HepG2 (cell line): ENCODE measurements around the gene NOSIP. TPM values are rescaled to one million over a fixed set of nuclear protein-coding genes. Genes with fewer than 3 reads are reported as not detected.
A peak's percentile ranks its signal among the peaks of the same experiment; 100 is the strongest.

Experiments
- BHLHE40 ChIP-seq: IDR thresholded peaks from 2 replicates; pipeline ENCODE4 v1.6.1; 2011; ENCODE audit warnings: low read length, improper control_type of control experiment
- CEBPG ChIP-seq: IDR thresholded peaks from 2 replicates; pipeline ENCODE4 v1.6.1; 2016
- E2F1 ChIP-seq: sonication (generic); formaldehyde crosslinking; IDR thresholded peaks from 2 replicates; pipeline ENCODE4 v1.5.0; 2020; ENCODE audit warnings: missing genetic modification reagents
- ELK4 ChIP-seq: sonication (generic); formaldehyde crosslinking; IDR thresholded peaks from 2 replicates; pipeline ENCODE4 v1.9.0; 2021; ENCODE audit warnings: missing genetic modification reagents, borderline replicate concordance
- KAT7 ChIP-seq: IDR thresholded peaks from 2 replicates; pipeline ENCODE4 v1.6.1; 2018; ENCODE audit warnings: borderline replicate concordance, missing compliant biosample characterization
- KMT2B ChIP-seq: IDR thresholded peaks from 2 replicates; pipeline ENCODE4 v1.6.1; 2016; ENCODE audit warnings: missing genetic modification reagents, missing compliant biosample characterization
- SP1 ChIP-seq, 2 experiments: fragments of 450-650 bp in 1 of 2; sonication (generic) in 1 of 2; formaldehyde crosslinking in 1 of 2; IDR thresholded peaks; 2 replicates each; pipeline versions ENCODE4 v1.4.0 to v1.6.1; 2016 to 2020; ENCODE audit warnings: missing genetic modification reagents in 1 of 2
- TARDBP ChIP-seq: sonication (generic); formaldehyde crosslinking; IDR thresholded peaks from 2 replicates; pipeline ENCODE4 v1.8.0; 2022; ENCODE audit warnings: mild to moderate bottlenecking, missing genetic modification reagents
- ZBTB8A ChIP-seq: sonication (generic); formaldehyde crosslinking; IDR thresholded peaks from 2 replicates; pipeline ENCODE4 v1.4.0; 2020; ENCODE audit warnings: mild to moderate bottlenecking, low read depth, missing genetic modification reagents, borderline replicate concordance
- ZNF136 ChIP-seq: sonication (generic); formaldehyde crosslinking; IDR thresholded peaks from 2 replicates; pipeline ENCODE4 v1.8.1; 2022; ENCODE audit warnings: low read depth, mild to moderate bottlenecking, moderate library complexity, missing genetic modification reagents
- ZNF569 ChIP-seq: sonication (generic); formaldehyde crosslinking; IDR thresholded peaks from 2 replicates; pipeline ENCODE4 v1.5.0; 2020; ENCODE audit warnings: mild to moderate bottlenecking, missing genetic modification reagents, moderate library complexity, borderline replicate concordance
- polyA plus RNA-seq, 8 experiments: library from polyadenylated mRNA; depleted of rRNA in 3 of 8; stranded (reverse) in 7 of 8; unstranded in 1 of 8; fragments of >200 nt; fragmentation: Illumina TruSeq in 4 of 8; extraction: Trizol in 4 of 8; gene quantifications; 2 replicates each; pipeline versions ENCODE4 v1.2.1 to v1.2.3, GENCODE V29; 2011 to 2016; ENCODE audit warnings: low read depth in 4 of 8, missing spikeins in 1 of 8, mixed read lengths in 1 of 8; ENCODE audit not compliant: insufficient read depth in 1 of 8
- total RNA-seq, 5 experiments: library from RNA; depleted of rRNA; stranded (reverse); fragments of >200 nt; fragmentation: Illumina TruSeq; extraction: Trizol; gene quantifications; 2 replicates each; pipeline ENCODE4 v1.2.3, GENCODE V29; 2016; ENCODE audit warnings: low read depth in 1 of 5
- TF ChIP-seq, protein P1 (sequence below): sonication (generic); formaldehyde crosslinking; IDR thresholded peaks from 2 replicates; pipeline ENCODE4 v1.5.1; 2020; ENCODE audit warnings: mild to moderate bottlenecking, missing genetic modification reagents, moderate library complexity
- TF ChIP-seq, protein P2 (sequence below): sonication (generic); formaldehyde crosslinking; IDR thresholded peaks from 2 replicates; pipeline ENCODE4 v1.4.0; 2020; ENCODE audit warnings: mild to moderate bottlenecking, low read depth, missing genetic modification reagents
- TF ChIP-seq, protein P3 (sequence below): sonication (generic); formaldehyde crosslinking; IDR thresholded peaks from 2 replicates; pipeline ENCODE4 v1.8.1; 2023; ENCODE audit warnings: mild to moderate bottlenecking, missing genetic modification reagents
- TF ChIP-seq, protein P4 (sequence below): sonication (generic); formaldehyde crosslinking; IDR thresholded peaks from 2 replicates; pipeline ENCODE4 v1.5.1; 2020; ENCODE audit warnings: missing genetic modification reagents, mild to moderate bottlenecking, borderline replicate concordance

NOSIP gene
- total and polyA plus RNA-seq, 2 of the 13 experiments (the other 11 are each of a cell fraction or from before 2014, with no cell fraction given): 54.3 to 78.0 TPM

DNA sequence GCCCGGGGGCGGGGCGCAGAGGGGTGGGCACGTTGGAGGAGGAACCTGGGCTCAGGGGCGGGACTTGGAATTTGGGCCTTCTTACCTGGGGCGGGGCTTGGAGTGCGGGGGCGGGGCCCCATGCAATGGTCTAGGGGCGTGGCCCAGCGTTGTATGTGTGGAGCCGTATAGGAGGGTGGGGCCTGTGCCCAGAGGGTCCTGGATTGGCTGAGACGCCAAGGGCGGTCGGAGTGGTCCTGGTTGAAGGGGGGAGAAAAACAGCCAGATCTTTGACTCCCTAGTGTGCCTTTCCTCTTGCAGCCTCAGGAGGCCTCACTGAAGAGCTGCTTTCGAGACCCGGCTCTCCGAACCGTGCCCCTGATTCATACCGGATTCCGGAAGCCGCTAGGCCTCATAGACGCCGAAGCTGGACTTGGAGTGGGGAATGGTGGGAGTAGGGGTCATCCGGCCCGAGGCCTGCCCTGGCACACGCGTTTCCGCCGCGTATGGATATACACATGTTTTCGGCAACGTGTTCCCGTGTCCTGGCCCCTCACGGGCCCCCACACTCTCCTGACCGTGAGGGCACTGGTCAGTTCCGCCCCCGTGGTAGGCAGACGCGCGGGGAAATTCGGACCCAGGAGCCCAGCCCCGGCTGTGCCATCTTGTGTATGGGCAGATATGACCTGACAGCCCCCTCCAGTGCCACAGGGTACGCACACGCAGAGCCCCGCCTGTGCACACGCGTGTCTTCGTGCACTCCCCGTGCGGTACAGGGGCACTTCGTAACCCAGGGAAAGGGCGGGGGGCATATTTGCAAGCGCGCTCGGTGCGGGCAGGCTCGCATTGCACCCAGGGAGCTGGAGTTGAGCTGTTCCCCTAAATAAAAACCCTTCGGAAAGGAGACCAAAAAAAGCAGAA is 10.0 kb upstream of the NOSIP start (continued):
- TF ChIP-seq, protein P1, sequence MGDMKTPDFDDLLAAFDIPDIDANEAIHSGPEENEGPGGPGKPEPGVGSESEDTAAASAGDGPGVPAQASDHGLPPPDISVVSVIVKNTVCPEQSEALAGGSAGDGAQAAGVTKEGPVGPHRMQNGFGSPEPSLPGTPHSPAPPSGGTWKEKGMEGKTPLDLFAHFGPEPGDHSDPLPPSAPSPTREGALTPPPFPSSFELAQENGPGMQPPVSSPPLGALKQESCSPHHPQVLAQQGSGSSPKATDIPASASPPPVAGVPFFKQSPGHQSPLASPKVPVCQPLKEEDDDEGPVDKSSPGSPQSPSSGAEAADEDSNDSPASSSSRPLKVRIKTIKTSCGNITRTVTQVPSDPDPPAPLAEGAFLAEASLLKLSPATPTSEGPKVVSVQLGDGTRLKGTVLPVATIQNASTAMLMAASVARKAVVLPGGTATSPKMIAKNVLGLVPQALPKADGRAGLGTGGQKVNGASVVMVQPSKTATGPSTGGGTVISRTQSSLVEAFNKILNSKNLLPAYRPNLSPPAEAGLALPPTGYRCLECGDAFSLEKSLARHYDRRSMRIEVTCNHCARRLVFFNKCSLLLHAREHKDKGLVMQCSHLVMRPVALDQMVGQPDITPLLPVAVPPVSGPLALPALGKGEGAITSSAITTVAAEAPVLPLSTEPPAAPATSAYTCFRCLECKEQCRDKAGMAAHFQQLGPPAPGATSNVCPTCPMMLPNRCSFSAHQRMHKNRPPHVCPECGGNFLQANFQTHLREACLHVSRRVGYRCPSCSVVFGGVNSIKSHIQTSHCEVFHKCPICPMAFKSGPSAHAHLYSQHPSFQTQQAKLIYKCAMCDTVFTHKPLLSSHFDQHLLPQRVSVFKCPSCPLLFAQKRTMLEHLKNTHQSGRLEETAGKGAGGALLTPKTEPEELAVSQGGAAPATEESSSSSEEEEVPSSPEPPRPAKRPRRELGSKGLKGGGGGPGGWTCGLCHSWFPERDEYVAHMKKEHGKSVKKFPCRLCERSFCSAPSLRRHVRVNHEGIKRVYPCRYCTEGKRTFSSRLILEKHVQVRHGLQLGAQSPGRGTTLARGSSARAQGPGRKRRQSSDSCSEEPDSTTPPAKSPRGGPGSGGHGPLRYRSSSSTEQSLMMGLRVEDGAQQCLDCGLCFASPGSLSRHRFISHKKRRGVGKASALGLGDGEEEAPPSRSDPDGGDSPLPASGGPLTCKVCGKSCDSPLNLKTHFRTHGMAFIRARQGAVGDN (CRISPR knock-in tag): peak; percentile 83
- 0 out of 2 replicates have a peak, but pooled peaks have one; percentile 44 for TF ChIP-seq ZNF569 (CRISPR knock-in tag)
- TF ChIP-seq, protein P2, sequence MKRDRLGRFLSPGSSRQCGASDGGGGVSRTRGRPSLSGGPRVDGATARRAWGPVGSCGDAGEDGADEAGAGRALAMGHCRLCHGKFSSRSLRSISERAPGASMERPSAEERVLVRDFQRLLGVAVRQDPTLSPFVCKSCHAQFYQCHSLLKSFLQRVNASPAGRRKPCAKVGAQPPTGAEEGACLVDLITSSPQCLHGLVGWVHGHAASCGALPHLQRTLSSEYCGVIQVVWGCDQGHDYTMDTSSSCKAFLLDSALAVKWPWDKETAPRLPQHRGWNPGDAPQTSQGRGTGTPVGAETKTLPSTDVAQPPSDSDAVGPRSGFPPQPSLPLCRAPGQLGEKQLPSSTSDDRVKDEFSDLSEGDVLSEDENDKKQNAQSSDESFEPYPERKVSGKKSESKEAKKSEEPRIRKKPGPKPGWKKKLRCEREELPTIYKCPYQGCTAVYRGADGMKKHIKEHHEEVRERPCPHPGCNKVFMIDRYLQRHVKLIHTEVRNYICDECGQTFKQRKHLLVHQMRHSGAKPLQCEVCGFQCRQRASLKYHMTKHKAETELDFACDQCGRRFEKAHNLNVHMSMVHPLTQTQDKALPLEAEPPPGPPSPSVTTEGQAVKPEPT (CRISPR knock-in tag): no peak
- TF ChIP-seq SP1 (IDR thresholded peaks at IDR 0.05): no peak
- peak; percentile 87 for TF ChIP-seq SP1 (CRISPR knock-in tag; IDR thresholded peaks at IDR 0.05)
- TF ChIP-seq ZBTB8A (CRISPR knock-in tag): no peak
- no peak for TF ChIP-seq CEBPG
- TF ChIP-seq TARDBP: peak; percentile 52; the same call in 1 of the 2 replicates
- TF ChIP-seq, protein P3, sequence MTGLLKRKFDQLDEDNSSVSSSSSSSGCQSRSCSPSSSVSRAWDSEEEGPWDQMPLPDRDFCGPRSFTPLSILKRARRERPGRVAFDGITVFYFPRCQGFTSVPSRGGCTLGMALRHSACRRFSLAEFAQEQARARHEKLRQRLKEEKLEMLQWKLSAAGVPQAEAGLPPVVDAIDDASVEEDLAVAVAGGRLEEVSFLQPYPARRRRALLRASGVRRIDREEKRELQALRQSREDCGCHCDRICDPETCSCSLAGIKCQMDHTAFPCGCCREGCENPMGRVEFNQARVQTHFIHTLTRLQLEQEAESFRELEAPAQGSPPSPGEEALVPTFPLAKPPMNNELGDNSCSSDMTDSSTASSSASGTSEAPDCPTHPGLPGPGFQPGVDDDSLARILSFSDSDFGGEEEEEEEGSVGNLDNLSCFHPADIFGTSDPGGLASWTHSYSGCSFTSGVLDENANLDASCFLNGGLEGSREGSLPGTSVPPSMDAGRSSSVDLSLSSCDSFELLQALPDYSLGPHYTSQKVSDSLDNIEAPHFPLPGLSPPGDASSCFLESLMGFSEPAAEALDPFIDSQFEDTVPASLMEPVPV (CRISPR knock-in tag): peak; percentile 67; the same call in 1 of the 2 replicates
- 0 out of 2 replicates have a peak, but pooled peaks have one; percentile 65 for TF ChIP-seq ELK4 (CRISPR knock-in tag)
- TF ChIP-seq E2F1: 0 out of 2 replicates have a peak, but pooled peaks have one; percentile 20
- 0 out of 2 replicates have a peak, but pooled peaks have one; percentile 28 for TF ChIP-seq KMT2B (CRISPR knock-in tag)
- peak; percentile 80; the same call in 1 of the 2 replicates for TF ChIP-seq KAT7 (CRISPR knock-in tag)
- peak; percentile 71 for TF ChIP-seq ZNF136 (CRISPR knock-in tag)
- TF ChIP-seq, protein P4, sequence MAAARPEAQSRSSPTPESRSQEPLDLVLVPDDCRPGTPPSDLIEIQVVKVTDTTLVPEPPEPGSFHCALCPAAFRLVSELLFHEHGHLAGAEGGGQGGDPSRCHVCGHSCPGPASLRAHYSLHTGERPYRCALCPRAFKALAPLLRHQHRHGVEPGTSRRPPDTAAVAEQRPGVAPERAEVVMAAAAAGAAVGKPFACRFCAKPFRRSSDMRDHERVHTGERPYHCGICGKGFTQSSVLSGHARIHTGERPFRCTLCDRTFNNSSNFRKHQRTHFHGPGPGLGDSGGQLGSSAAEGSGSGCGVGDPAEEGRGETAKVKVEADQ: peak; percentile 58; the same call in 1 of the 2 replicates
- TF ChIP-seq BHLHE40: no peak
